Measurements from ENCODE around the gene PRKAA2.

PRKAA2 gene

GRCh38 chr1:56660293-56660692 lies 15.2 kb downstream of the PRKAA2 start:
- Histone ChIP-seq H3K4me3 (ENCODE audit: low read depth, low read length) (no peak overlapping the region), H3K27ac (no peak overlapping the region), H3K9me3 (ENCODE audit: severe bottlenecking) (peaks cover 8% of the 10 kb centered on the region), H3K36me3 (no peaks in the 10 kb centered on the region), H3K27me3 (ENCODE audit: insufficient read depth, low read depth, severe bottlenecking) (no peaks in the 10 kb centered on the region)
- TF ChIP-seq CTCF (IDR thresholded peaks at IDR 0.05; ENCODE audit: low read depth, low read length) = no peak
- DNase-seq = no peak

- H3K9me3 ChIP-seq (ENCODE audit: severe bottlenecking) = no peaks in the 10 kb centered on the region
- H3K27me3 ChIP-seq (ENCODE audit: insufficient read depth, low read depth, severe bottlenecking) = no peaks in the 10 kb centered on the region
- no peak overlapping the region for H3K27ac ChIP-seq
- H3K36me3 ChIP-seq = no peaks in the 10 kb centered on the region
- H3K4me3 ChIP-seq (ENCODE audit: low read depth, low read length) = no peak overlapping the region
- no peak for DNase-seq
- TF ChIP-seq CTCF (IDR thresholded peaks at IDR 0.05; ENCODE audit: low read depth, low read length) = no peak
Measured at GRCh38 chr1:56663846-56664245, 18.7 kb downstream of the PRKAA2 start.

DNA sequence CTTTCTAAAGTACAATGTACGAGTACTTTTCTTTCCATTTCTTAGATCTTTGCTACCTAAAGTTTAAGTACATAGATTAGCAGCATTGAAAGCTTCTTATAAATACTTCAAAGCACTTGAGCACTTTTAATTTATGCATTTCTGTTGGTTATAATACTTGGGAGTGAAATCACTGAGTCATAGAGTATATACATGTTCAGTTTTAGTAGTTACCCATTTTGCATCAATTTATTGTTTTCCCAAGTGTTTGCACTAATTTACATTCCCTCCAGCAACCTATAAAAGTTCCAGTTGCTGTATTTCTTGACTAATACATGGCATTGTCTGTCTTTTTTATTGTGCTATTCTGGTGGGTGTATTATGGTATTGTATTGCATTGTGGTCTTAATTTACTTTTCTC lies 20.3 kb downstream of the PRKAA2 start:
- TF ChIP-seq CTCF (IDR thresholded peaks at IDR 0.05; ENCODE audit: low read depth, low read length) = no peak
- Histone ChIP-seq H3K9me3 (ENCODE audit: severe bottlenecking) (no peaks in the 10 kb centered on the region), H3K27me3 (ENCODE audit: insufficient read depth, low read depth, severe bottlenecking) (no peaks in the 10 kb centered on the region), H3K36me3 (no peaks in the 10 kb centered on the region), H3K27ac (no peak overlapping the region), H3K4me3 (ENCODE audit: low read depth, low read length) (no peak overlapping the region)
- no peak for DNase-seq

GRCh38 chr1:56666112-56666608 lies 21.0 kb downstream of the PRKAA2 start:
- DNase-seq = no peak
- Histone ChIP-seq H3K4me3 (ENCODE audit: low read depth, low read length) (no peak overlapping the region), H3K36me3 (no peaks in the 10 kb centered on the region), H3K27ac (no peak overlapping the region), H3K9me3 (ENCODE audit: severe bottlenecking) (no peaks in the 10 kb centered on the region), H3K27me3 (ENCODE audit: insufficient read depth, low read depth, severe bottlenecking) (no peaks in the 10 kb centered on the region)
- TF ChIP-seq CTCF (IDR thresholded peaks at IDR 0.05; ENCODE audit: low read depth, low read length) = 0 out of 2 replicates have a peak, but pooled peaks have one; percentile 9

DNA sequence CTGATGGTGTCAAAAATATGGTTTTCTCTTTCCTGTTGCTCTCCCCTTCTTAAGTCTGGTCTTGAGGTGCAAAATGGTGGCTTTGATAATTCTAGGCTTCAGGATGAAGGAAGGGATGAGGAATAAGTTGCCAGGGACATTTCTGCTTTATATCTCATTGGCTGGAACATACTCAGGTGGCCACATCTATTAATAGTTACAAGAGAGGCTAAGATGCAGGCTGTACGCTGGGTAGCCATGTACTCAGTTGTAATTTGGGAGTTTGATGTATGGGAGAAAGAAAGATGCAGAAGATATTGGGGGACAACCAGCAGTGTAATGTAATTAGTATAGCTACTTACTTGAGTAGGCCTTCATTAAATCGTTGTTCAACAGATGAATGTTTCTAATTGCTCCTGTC lies 25.2 kb downstream of the PRKAA2 start:
- TF ChIP-seq CTCF (IDR thresholded peaks at IDR 0.05; ENCODE audit: low read depth, low read length) = no peak
- DNase-seq = no peak
- H3K4me3 ChIP-seq (ENCODE audit: low read depth, low read length) = no peak overlapping the region
- H3K36me3 ChIP-seq = no peaks in the 10 kb centered on the region
- H3K27me3 ChIP-seq (ENCODE audit: insufficient read depth, low read depth, severe bottlenecking) = no peaks in the 10 kb centered on the region
- no peak overlapping the region for H3K27ac ChIP-seq
- no peaks in the 10 kb centered on the region for H3K9me3 ChIP-seq (ENCODE audit: severe bottlenecking)

DNA sequence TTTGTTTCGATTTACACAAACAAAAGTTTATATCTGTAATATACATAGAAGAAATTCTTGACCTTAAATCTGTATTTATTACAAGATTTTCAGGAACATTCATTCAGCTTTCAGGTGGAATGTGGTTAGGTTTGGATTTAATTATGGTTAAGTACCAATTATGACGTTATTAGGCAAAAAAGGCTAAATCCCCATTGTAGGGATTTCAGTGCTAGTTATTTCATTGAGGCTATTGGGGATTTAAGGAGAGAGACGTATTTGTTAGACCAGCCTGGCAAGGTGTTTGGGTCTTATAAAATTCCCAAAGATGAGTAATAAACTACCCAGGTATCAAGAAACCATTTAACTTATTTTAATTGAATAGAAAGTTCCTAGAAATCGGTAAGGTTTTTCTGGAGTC lies 26.0 kb downstream of the PRKAA2 start:
- H3K27me3 ChIP-seq (ENCODE audit: insufficient read depth, low read depth, severe bottlenecking) = no peaks in the 10 kb centered on the region
- TF ChIP-seq CTCF (IDR thresholded peaks at IDR 0.05; ENCODE audit: low read depth, low read length) = no peak
- no peak overlapping the region for H3K27ac ChIP-seq
- H3K36me3 ChIP-seq = no peaks in the 10 kb centered on the region
- DNase-seq = no peak
- H3K9me3 ChIP-seq (ENCODE audit: severe bottlenecking) = no peaks in the 10 kb centered on the region
- H3K4me3 ChIP-seq (ENCODE audit: low read depth, low read length) = no peak overlapping the region
